Kidney (tissue), 14 donors: Measurements from ENCODE around the gene PRR14L. TPM values are rescaled to one million over a fixed set of nuclear protein-coding genes. Genes with fewer than 3 reads are reported as not detected.

ENCODE experiments used
- DNase-seq, 5 donors: peaks; one replicate each; pipeline ENCODE4 v3.0.0-alpha.2; 2013 to 2020
- FAIRE-seq: peaks from 2 replicates; lab custom pipeline; 2012; peaks lifted over from hg19 to GRCh38; lab: Jason Lieb, UNC
- H3K27ac ChIP-seq, 2 donors: one replicate each; pipeline ENCODE4 v1.7.0; 2013; ENCODE audit warnings: low read depth in 2 of 2, low read length in 2 of 2, inconsistent platforms in 1 of 2
- H3K27me3 ChIP-seq: one replicate; pipeline ENCODE4 v1.7.1; 2013; ENCODE audit warnings: low read length, inconsistent platforms; ENCODE audit not compliant: control insufficient read depth, insufficient read depth
- H3K36me3 ChIP-seq, 3 donors: one replicate each; pipeline versions ENCODE4 v1.7.0 to v1.7.1; 2013; ENCODE audit warnings: low read length in 3 of 3, control low read depth in 1 of 3, inconsistent platforms in 1 of 3; ENCODE audit not compliant: insufficient read depth in 3 of 3, control insufficient read depth in 2 of 3
- H3K4me1 ChIP-seq, 3 donors: one replicate each; pipeline versions ENCODE4 v1.7.0 to v1.7.1; 2013; ENCODE audit warnings: low read length in 3 of 3, inconsistent platforms in 1 of 3, low read depth in 1 of 3; ENCODE audit not compliant: control insufficient read depth in 2 of 3, insufficient read depth in 2 of 3
- H3K4me3 ChIP-seq, 3 donors: one replicate each; pipeline versions ENCODE4 v1.7.0 to v1.8.1; 2013; ENCODE audit warnings: low read length in 3 of 3, control low read depth in 1 of 3, inconsistent platforms in 1 of 3
- H3K9ac ChIP-seq, 3 donors: one replicate each; pipeline versions ENCODE4 v1.7.0 to v1.7.1; 2013; ENCODE audit warnings: low read length in 3 of 3, control low read depth in 1 of 3, inconsistent platforms in 1 of 3
- H3K9me3 ChIP-seq, 3 donors: one replicate each; pipeline versions ENCODE4 v1.7.0 to v1.7.1; 2013; ENCODE audit warnings: low read length in 3 of 3, control low read depth in 1 of 3, inconsistent platforms in 1 of 3; ENCODE audit not compliant: control insufficient read depth in 2 of 3, insufficient read depth in 1 of 3
- intact Hi-C: fragments of 100-400 bp; cut with DNase I; formaldehyde crosslinking; loops from one replicate; pipeline ENCODE4 v1.11.1; 2022
- polyA plus RNA-seq: library from polyadenylated mRNA; stranded (reverse); fragments of 350-450 nt; fragmentation: Illumina TruSeq; extraction: RNeasy Lipid Tissue Mini Kit (QIAGEN cat#74804); gene quantifications from one replicate; pipeline ENCODE4 v1.2.3, GENCODE V29; 2014; ENCODE audit warnings: low read depth, low replicate concordance; ENCODE audit not compliant: insufficient read depth
- total RNA-seq: library from RNA; stranded (reverse); fragmentation: NEBNext Ultra II Directional; extraction: Animal tissue kit (Norgen Biotek cat#: 25700); gene quantifications from one replicate; pipeline ENCODE4 v1.2.1, GENCODE V29; 2021
- TF ChIP-seq, protein P1 (sequence below): IDR thresholded peaks from 3 replicates; pipeline ENCODE4 v1.5.1; 2012; ENCODE audit warnings: mild to moderate bottlenecking, moderate library complexity, borderline replicate concordance; ENCODE audit not compliant: insufficient read depth; ENCODE audit errors: extremely low read depth
- donor health status: control.
- donor health status: control.
- donor health status: control.
- donor health status: control.
- donor health status: control.
- donor health status: DM: yes; HTN: yes; CAD: no.
- donor health status: Normal renal cell carcinoma (clear cell type).

Gene PRR14L
- total and polyA plus RNA-seq, 2 donors from 2014 or later: 5.1 to 45.3 TPM

DNA sequence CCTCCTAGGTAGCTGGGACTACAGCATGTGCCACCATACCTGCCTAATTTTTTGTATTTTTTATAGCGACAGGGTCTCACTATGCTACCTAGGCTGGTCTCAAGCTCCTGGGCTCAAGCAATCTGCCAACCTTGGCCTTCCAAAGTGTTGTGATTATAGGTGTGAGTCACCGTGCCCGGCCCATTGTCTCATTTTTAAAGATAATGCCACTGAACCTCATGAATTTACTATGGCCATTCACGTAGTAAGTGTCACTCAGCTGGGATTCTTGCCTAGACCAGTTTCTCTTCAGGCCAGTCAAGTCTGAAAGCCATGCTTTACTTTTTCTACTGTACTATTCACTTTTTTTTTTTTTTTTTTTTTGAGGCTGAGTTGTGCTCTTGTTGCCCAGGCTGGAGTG is 26.3 kb upstream of the PRR14L start:
- Histone ChIP-seq H3K27me3 (no peaks in the 10 kb centered on the region), H3K36me3 (peaks cover 3 to 23% (median 20%) of the 10 kb centered on the region in 3 donors), H3K4me3 (no peak overlapping the region), H3K9me3 (no peaks in the 10 kb centered on the region), H3K4me1 (no peaks in the 10 kb centered on the region), H3K27ac (no peak overlapping the region), H3K9ac (no peak overlapping the region)
- intact Hi-C loops: no loop called here
- no peak for FAIRE-seq
- TF ChIP-seq, protein P1, sequence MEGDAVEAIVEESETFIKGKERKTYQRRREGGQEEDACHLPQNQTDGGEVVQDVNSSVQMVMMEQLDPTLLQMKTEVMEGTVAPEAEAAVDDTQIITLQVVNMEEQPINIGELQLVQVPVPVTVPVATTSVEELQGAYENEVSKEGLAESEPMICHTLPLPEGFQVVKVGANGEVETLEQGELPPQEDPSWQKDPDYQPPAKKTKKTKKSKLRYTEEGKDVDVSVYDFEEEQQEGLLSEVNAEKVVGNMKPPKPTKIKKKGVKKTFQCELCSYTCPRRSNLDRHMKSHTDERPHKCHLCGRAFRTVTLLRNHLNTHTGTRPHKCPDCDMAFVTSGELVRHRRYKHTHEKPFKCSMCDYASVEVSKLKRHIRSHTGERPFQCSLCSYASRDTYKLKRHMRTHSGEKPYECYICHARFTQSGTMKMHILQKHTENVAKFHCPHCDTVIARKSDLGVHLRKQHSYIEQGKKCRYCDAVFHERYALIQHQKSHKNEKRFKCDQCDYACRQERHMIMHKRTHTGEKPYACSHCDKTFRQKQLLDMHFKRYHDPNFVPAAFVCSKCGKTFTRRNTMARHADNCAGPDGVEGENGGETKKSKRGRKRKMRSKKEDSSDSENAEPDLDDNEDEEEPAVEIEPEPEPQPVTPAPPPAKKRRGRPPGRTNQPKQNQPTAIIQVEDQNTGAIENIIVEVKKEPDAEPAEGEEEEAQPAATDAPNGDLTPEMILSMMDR: no peak
- no peak for DNase-seq

DNA sequence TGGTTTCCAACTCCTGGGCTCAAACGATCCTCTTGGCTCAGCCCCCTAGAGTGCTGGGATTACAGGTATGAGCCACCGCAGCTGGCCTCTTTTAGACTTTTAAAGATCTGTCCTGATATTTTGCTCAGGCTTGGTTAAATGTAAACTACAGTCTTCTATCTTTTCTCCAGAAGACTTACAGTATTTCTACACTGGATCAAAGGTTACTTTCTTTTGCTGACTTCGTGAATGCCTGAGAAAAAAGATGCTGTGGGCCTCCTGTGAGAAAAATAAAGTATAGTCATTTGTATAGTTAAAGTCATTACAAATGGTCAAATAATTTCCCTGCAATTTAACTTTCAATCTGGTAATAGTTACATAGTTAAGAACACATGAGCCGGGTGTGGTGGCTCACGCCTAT is 23.5 kb upstream of the PRR14L start:
- no peaks in the 10 kb centered on the region for H3K27me3 ChIP-seq
- H3K9ac ChIP-seq: no peak overlapping the region
- FAIRE-seq (no peak), DNase-seq (no peak)
- no peak overlapping the region for H3K4me3 ChIP-seq
- no peak overlapping the region for H3K27ac ChIP-seq
- intact Hi-C loops: no loop called here
- no peaks in the 10 kb centered on the region for H3K4me1 ChIP-seq
- H3K36me3 ChIP-seq: peaks cover 3 to 10% (median 9%) of the 10 kb centered on the region in 3 donors
- H3K9me3 ChIP-seq: no peaks in the 10 kb centered on the region
- TF ChIP-seq, protein P1: no peak

DNA sequence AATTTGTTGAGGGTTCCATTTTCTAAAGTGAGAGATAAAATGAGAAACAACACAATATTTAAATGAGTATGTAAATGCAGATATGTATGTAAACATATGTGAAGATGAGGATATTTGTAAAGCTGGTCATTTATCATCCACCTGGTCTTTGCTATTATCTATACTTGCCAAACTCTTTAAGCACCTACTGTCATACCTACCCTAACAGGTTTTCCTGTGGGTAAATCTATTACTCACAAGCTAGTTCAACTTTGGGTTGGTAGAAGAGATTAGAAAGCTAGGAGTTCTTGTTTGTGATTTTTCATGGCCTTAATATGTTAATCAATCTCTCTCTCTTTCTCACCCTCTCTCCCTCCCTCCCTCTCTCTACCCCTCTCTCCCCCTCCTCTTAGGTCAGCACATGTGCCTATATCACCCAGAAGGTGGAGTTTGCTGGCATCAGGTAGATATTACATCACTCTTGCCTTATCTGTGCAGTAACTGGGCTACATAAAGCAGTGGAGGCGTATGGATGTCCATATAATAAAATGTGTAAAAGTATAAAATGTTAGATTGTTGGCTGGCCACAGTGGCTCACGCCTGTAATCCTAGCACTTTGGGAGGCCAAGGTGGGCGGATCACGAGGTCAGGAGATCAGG is 18.6 kb upstream of the PRR14L start:
- no peaks in the 10 kb centered on the region for H3K4me1 ChIP-seq
- intact Hi-C loops: no loop called here
- H3K9ac ChIP-seq: no peak overlapping the region
- DNase-seq: no peak
- H3K9me3 ChIP-seq: no peaks in the 10 kb centered on the region
- no peak overlapping the region for H3K4me3 ChIP-seq
- H3K36me3 ChIP-seq: peaks cover 6 to 31% (median 7%) of the 10 kb centered on the region in 3 donors
- H3K27ac ChIP-seq: no peak overlapping the region
- TF ChIP-seq, protein P1: no peak
- no peak for FAIRE-seq
- no peaks in the 10 kb centered on the region for H3K27me3 ChIP-seq
